C4-2B (cell line): Measurements from ENCODE around the gene DNAH3.
"Not testable (repeated sequence)": the region's sequence is repeated elsewhere in the genome, so short reads cannot be mapped to it uniquely, and the experiment has no call there.

Experiments used
- H3K27ac ChIP-seq: fragments of 450-650 bp; 2 replicates; pipeline ENCODE4 v1.5.1; 2017
- CTCF ChIP-seq: fragments of 450-650 bp; conservative IDR thresholded peaks from 2 replicates; pipeline ENCODE4 v1.5.1; 2017; ENCODE audit warnings: mild to moderate bottlenecking
- ZFX ChIP-seq: fragments of 450-650 bp; IDR thresholded peaks from 2 replicates; pipeline ENCODE4 v1.6.1; 2017

DNAH3 gene

GRCh38 chr16:21150375-21151001 is at the start of gene DNAH3:
Gene DNAH3, minus strand, starts transcription at chr16:21150846. Its CDS starts 527 bp downstream, at chr16:21150319.
- H3K27ac ChIP-seq = no peak within 1 kb of the TSS
- TF ChIP-seq CTCF = no peak
- TF ChIP-seq ZFX = no peak

- TF ChIP-seq CTCF (no peak), ZFX (no peak)
- no peak overlapping the region for H3K27ac ChIP-seq
These were observed 49.1 kb upstream of the DNAH3 start for GRCh38 chr16:21199607-21200218.

GRCh38 chr16:21197621-21198020 is 47.0 kb upstream of the DNAH3 start:
- TF ChIP-seq CTCF = no peak
- TF ChIP-seq ZFX = no peak

GRCh38 chr16:21197112-21197511 is 46.5 kb upstream of the DNAH3 start:
- H3K27ac ChIP-seq = no peak overlapping the region
- TF ChIP-seq CTCF (no peak), ZFX (no peak)

More at GRCh38 chr16:21197621-21198020, 47.0 kb upstream of the DNAH3 start:
- H3K27ac ChIP-seq = no peak overlapping the region

GRCh38 chr16:21195330-21195729 is 44.7 kb upstream of the DNAH3 start:
- not testable (repeated sequence) for H3K27ac ChIP-seq

GRCh38 chr16:21194771-21195301 is 44.2 kb upstream of the DNAH3 start:
- no peak for TF ChIP-seq ZFX
- TF ChIP-seq CTCF = no peak
- H3K27ac ChIP-seq = no peak overlapping the region

GRCh38 chr16:21192991-21193390 is 42.3 kb upstream of the DNAH3 start:
- TF ChIP-seq ZFX = no peak
- no peak overlapping the region for H3K27ac ChIP-seq

- no peak for TF ChIP-seq ZFX
- no peak for TF ChIP-seq CTCF
- H3K27ac ChIP-seq = no peak overlapping the region
These were observed 40.0 kb upstream of the DNAH3 start for GRCh38 chr16:21190599-21190998.
